Subcutaneous adipose tissue (tissue), 4 donors: ENCODE data around the gene CKB. TPM values are rescaled to one million over a fixed set of nuclear protein-coding genes. Genes with fewer than 3 reads are reported as not detected.

ENCODE experiments used
- total RNA-seq, 4 donors: library from RNA; depleted of rRNA; stranded (reverse); fragments of >200 nt; gene quantifications; one replicate each; pipeline ENCODE4 v1.1.0, GENCODE V29; 2016
- TF ChIP-seq, protein P1 (sequence below): fragments of 450-650 bp; IDR thresholded peaks from one replicate; pipeline ENCODE4 v1.5.1; 2016; ENCODE audit warnings: low read depth, mild to moderate bottlenecking, control low read depth, antibody characterized with exemption, moderate library complexity

CKB gene
- total RNA-seq: 100 to 1,000 TPM in 2 of 4 donors, 10 to 100 TPM in 2; 53.8 to 512 (median 182) TPM

DNA sequence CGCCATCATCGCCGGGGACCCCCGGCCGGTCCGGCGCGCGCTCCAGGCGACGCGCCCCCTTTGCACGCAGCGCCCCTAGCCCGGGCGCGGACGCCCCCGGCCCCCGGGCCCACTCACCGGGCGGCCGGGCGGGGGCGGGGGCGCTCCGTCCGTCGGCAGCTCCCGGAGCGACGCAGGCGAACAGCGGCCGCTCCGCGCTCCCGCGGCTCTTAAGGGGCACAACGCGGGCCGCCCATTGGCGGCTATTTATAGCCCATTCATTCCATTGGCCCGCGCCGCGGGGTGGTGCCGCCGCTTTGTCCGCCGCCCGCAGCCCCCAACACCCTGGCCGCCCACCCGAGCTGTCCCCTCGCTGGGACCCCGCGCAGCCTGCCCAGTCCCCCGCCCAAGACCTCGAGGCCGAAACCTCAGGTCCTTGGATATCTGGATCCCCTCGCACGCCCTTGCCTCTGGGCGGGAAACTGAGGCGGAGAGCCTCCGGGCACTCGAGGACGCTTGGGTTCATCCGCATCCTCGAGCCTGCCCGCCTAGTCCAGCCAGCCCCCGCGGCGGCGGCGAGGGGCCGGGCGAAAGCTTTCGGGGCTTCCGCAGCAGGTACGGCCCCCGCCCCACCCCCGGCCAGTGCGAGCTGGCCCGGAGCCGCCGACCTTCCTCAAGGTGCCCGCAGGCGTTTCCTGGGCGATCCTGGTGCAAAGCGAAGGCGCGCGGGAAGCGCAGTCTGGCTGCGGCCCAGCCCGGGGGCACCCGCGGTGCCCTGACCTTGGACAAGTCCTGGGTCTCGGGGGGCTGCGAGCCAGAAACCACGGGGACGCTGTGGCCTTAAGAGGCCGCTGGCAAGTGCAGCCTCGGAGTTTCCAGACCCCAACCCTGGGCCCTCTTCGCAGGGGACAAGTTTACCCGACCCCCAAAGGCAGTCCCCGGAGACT lies at the start of gene CKB:
Gene CKB (minus strand): TSS at position 182 of the 926 bp plus-strand sequence. CDS start 337 bp downstream, outside the sequence.
- TF ChIP-seq, protein P1, sequence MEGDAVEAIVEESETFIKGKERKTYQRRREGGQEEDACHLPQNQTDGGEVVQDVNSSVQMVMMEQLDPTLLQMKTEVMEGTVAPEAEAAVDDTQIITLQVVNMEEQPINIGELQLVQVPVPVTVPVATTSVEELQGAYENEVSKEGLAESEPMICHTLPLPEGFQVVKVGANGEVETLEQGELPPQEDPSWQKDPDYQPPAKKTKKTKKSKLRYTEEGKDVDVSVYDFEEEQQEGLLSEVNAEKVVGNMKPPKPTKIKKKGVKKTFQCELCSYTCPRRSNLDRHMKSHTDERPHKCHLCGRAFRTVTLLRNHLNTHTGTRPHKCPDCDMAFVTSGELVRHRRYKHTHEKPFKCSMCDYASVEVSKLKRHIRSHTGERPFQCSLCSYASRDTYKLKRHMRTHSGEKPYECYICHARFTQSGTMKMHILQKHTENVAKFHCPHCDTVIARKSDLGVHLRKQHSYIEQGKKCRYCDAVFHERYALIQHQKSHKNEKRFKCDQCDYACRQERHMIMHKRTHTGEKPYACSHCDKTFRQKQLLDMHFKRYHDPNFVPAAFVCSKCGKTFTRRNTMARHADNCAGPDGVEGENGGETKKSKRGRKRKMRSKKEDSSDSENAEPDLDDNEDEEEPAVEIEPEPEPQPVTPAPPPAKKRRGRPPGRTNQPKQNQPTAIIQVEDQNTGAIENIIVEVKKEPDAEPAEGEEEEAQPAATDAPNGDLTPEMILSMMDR: no peak

DNA sequence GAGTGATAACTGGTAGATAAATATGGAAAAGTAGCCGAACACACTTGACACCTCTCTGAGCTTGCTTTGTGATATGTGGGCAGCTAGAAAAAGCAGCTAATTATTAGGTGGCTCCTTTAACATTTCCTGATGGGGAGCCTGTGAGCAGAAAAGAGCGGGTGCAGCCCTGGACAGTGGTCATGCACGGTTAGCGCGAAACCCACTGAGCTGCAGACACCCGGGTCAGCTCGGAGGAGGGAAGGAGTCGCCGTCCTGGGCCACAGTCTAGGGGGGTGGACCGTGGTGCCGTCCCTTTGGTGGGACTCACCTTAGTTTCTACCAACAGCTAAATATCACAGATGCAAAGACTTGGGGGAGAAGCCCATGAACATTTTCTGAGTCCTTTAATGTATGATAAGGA lies 46.8 kb upstream of the CKB start:
- TF ChIP-seq, protein P1: no peak

GRCh38 chr14:103568952-103569351 lies 46.3 kb upstream of the CKB start:
- TF ChIP-seq, protein P1: no peak

GRCh38 chr14:103563844-103564505 lies 41.3 kb upstream of the CKB start:
- TF ChIP-seq, protein P1: no peak

- TF ChIP-seq, protein P1: no peak
Measured at GRCh38 chr14:103563226-103563620, 40.6 kb upstream of the CKB start.

DNA sequence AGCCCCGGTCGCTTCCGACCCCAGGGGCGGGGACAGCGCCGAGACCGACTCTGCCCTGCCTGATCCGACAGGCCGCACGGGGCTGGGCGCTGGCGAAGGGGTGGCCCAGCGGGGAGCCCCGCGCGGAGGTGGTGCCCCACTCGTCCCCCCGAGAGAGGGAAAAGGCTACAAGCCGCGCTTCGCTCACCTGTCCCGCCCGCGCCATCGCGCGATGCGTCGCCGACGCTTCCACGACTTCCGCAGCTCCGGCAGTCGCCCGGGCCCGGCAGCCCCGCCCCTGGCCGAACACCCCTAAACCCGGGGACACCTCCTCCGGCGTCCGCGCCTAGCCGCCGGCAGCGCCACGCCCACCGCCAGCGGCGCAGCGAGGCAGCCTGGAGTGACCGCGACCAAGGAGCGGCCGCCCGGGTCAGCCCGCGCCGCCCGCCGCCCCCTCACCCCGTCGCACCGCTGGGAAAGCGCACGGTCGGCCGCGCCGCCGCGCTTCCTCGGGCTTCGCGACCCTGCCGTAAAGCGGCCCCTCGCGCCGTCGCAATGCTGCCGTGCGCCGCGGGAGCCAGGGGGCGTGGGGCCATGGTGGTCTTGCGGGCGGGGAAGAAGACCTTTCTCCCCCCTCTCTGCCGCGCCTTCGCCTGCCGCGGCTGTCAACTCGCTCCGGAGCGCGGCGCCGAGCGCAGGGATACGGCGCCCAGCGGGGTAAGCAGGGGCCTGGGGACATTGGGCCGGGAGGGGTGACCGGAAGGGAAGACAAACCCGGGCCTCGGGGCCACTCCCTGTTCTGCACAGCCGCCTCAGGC lies 40.0 kb upstream of the CKB start, which contains the start of the genes BAG5 and COA8:
Gene BAG5 (minus strand): TSS at position 229 of the 797 bp plus-strand sequence. CDS start 1,493 bp downstream, outside the sequence.
Gene COA8 (plus strand): TSS at position 532 of the 797 bp plus-strand sequence. CDS start 42 bp downstream, at position 574.
- TF ChIP-seq, protein P1: no peak
